ENCODE results near the gene ASB2.

Gene ASB2, protein sequence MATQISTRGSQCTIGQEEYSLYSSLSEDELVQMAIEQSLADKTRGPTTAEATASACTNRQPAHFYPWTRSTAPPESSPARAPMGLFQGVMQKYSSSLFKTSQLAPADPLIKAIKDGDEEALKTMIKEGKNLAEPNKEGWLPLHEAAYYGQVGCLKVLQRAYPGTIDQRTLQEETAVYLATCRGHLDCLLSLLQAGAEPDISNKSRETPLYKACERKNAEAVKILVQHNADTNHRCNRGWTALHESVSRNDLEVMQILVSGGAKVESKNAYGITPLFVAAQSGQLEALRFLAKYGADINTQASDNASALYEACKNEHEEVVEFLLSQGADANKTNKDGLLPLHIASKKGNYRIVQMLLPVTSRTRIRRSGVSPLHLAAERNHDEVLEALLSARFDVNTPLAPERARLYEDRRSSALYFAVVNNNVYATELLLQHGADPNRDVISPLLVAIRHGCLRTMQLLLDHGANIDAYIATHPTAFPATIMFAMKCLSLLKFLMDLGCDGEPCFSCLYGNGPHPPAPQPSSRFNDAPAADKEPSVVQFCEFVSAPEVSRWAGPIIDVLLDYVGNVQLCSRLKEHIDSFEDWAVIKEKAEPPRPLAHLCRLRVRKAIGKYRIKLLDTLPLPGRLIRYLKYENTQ

GRCh38 chr14:93976477-93977057 lies at the start of gene ASB2:
Gene ASB2, minus strand, starts transcription at chr14:93976570. Its CDS starts 12,031 bp downstream, at chr14:93964539.
- no peak for TF ChIP-seq CTCF (conservative IDR thresholded peaks at IDR 0.05)
- no peak for TF ChIP-seq ZFX (IDR thresholded peaks at IDR 0.05)
- no peak within 1 kb of the TSS for H3K27ac ChIP-seq

- no peak overlapping the region for H3K27ac ChIP-seq
- TF ChIP-seq ZFX (IDR thresholded peaks at IDR 0.05) (no peak), CTCF (conservative IDR thresholded peaks at IDR 0.05) (no peak)
These were observed 49.4 kb upstream of the ASB2 start for GRCh38 chr14:94025720-94026119.

- H3K27ac ChIP-seq = no peak overlapping the region
- no peak for TF ChIP-seq ZFX (IDR thresholded peaks at IDR 0.05)
These were observed 48.2 kb upstream of the ASB2 start for GRCh38 chr14:94024549-94024948.

DNA sequence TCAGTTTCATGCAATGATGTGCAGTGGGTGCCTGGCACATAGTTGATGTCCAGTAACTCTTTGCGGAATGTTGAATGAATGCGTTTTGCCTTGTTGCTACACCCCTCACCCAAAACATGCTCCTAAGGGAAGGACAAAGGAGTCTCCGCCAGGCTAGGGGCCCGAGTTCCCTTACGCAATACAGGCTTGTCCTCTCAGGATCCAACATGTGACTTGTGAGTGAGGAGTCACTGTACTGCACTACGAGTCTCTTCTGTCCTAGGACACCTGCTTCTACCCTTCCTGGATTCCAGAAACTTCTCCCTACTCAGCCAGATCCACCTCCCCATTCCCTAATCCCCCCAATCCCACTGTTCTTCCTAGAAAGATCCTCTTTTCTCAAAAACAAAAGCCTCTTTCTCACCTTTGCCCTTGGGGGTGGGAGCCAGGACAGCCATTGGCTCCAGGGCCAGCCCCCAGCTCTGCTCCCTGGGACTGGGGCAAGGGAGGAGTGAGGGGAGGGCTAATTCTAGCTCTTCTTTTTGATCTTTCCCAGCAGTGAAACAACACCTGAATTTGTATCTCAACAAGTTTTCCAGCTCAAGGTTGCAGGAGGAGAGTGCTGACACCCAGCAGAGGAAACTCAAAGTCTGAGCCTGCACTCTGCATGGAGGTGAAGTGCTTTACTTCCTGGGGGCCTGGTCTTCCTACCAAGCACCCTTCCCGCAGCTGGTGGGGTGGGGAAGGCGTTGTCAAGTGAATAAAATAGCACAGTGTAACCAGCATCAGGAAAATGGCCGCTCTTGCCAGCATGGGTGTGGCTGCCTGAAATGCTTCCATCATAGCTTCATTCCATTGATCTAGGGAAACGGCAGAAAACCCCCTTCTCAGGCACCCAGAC lies 46.4 kb upstream of the ASB2 start:
- no peak for TF ChIP-seq ZFX (IDR thresholded peaks at IDR 0.05)
- no peak for TF ChIP-seq CTCF (conservative IDR thresholded peaks at IDR 0.05)
- no peak overlapping the region for H3K27ac ChIP-seq

GRCh38 chr14:94021416-94022157 lies 45.2 kb upstream of the ASB2 start:
- TF ChIP-seq CTCF (conservative IDR thresholded peaks at IDR 0.05) (no peak), ZFX (IDR thresholded peaks at IDR 0.05) (no peak)
- no peak overlapping the region for H3K27ac ChIP-seq

DNA sequence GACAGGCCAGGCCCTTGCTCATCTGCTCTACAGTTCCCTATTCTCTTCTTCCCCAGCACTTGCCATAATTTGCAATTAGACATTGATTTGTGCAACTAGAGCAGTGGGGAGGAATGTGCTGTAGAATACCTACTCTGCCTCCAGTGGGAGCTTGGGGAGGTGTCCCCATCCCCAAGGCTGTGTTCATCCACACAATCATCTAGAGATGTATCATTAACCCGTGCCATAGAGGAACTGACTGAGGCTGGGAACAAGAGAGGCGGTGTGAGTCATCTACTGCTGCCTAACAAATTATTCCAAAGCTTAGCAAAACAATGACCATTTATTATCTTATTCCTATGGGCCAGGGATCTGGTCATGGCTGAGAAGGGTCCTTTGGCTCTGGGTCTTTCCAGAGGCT lies 44.6 kb upstream of the ASB2 start:
- no peak overlapping the region for H3K27ac ChIP-seq
- no peak for TF ChIP-seq ZFX (IDR thresholded peaks at IDR 0.05)

GRCh38 chr14:94020267-94020666 lies 43.9 kb upstream of the ASB2 start:
- H3K27ac ChIP-seq = no peak overlapping the region
- TF ChIP-seq CTCF (conservative IDR thresholded peaks at IDR 0.05) = no peak
- TF ChIP-seq ZFX (IDR thresholded peaks at IDR 0.05) = no peak
